DMS79 (cell line): Measurements from ENCODE around the gene CNTNAP2.

Experiments used
- DNase-seq: peaks from one replicate; lab custom pipeline; 2025; lab: John Stamatoyannopoulos, UW

The CNTNAP2 gene

GRCh38 chr7:146565872-146566271 lies 449.3 kb downstream of the CNTNAP2 start:
- DNase-seq = no peak

- DNase-seq = no peak
These were observed 459.3 kb downstream of the CNTNAP2 start for GRCh38 chr7:146575903-146576302.

DNA sequence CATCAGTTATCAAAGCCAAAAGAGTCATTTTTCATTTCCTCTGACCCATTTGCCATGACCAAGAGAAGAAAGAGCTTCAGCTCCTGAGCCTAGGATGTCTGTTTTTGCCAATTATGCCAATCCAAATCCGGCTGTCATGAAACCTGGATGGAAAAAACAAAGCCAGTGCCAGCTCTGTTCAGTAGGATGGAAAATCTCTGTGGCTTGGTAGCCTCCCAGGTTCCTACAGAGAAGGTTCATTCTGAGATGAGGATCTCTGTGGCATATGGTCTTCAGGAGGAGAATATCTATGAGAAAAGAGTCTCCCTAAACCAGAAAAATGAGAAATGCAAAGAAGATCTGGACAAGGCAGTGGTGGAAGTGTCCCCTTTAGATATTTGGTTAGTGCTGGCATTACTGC lies 475.4 kb downstream of the CNTNAP2 start:
- no peak for DNase-seq

GRCh38 chr7:146606628-146607027 lies 490.0 kb downstream of the CNTNAP2 start:
- no peak for DNase-seq

DNA sequence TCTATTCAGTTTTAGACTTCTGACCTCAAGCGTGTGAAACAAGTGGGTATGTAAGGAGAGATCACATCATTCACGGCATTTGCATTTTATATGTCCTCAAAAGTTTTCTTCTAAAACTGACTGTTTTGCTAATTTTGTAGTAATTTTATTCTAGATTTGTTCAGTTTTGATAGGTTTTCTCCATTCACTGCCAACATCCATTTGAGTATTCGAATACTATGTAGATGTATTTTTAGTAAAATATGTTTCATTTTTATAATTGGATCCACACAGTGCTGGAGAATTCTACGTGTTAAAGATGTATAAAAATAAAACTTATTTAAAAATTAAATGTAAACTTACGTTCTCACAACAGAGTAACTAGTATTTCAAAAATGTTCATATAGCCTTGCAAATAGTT lies 503.0 kb downstream of the CNTNAP2 start:
- DNase-seq = no peak

DNA sequence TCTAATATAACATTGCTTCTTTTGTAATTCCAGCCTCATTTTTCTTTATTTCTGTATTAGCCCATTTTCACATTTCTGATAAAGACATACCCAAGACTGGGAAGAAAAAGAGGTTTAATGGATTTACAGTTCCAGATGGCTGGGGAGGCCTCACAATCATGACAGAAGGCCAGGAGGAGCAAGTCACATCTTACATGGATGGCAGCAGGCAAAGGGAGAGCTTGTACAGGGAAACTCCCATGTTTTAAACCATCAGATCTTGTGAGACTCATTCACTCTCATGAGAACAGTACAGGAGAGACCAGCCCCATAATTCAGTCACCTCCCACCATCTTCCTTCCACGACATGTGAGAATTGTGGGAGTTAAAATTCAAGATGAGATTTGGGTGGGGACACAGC lies 510.3 kb downstream of the CNTNAP2 start:
- DNase-seq = no peak

- peak; percentile 62 for DNase-seq
These were observed 518.8 kb downstream of the CNTNAP2 start for GRCh38 chr7:146635205-146636032.

- no peak for DNase-seq
These were observed 519.4 kb downstream of the CNTNAP2 start for GRCh38 chr7:146636033-146636356.

DNA sequence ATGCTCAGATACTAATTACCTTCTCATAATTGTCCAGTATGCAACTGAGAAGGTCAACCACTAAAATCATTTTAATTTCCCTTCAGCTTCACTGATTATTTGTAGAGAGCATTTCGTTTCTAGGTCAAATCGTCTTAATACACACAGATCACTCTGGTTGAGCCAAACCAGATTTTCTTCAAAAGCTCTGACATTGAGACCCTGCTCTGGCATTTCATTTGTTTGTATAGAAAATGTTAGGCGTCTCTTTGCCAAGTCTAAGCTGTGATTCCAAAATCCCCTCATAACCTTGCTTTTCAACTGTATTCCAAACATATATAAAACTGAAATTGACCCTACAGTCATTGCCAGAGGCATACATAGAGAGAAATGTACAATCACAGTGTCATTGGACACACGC lies 520.0 kb downstream of the CNTNAP2 start:
- DNase-seq = no peak

GRCh38 chr7:146639291-146639690 lies 522.7 kb downstream of the CNTNAP2 start:
- no peak for DNase-seq

GRCh38 chr7:146641491-146641890 lies 524.9 kb downstream of the CNTNAP2 start:
- no peak for DNase-seq

- no peak for DNase-seq
These were observed 528.9 kb downstream of the CNTNAP2 start for GRCh38 chr7:146645383-146645976.

GRCh38 chr7:146647445-146647844 lies 530.8 kb downstream of the CNTNAP2 start:
- DNase-seq = no peak

- DNase-seq = no peak
These were observed 535.6 kb downstream of the CNTNAP2 start for GRCh38 chr7:146652176-146652575.

GRCh38 chr7:146654048-146654447 lies 537.4 kb downstream of the CNTNAP2 start:
- DNase-seq = no peak

GRCh38 chr7:146655928-146656797 lies 539.6 kb downstream of the CNTNAP2 start:
- DNase-seq = peak; percentile 87

- DNase-seq = no peak
These were observed 540.4 kb downstream of the CNTNAP2 start for GRCh38 chr7:146656988-146657387.

DNA sequence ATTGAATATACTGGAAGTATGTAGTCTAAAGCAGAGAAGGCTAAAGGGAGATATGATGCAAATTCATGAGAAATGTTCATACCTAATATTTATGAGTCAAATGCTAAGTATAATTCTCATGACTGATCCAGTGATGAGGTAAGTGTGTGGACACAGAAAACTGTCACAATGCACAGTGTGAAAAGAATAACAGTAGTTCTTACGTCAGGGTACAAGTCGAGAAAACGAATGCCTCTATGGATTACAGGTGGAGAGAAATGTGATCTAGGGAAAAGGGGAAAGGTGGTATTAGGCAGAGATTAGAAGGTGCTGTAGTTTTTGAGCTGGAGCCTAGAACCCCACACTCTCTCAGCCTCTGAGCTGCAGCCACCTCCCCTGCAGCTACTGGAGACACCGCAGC lies 542.0 kb downstream of the CNTNAP2 start:
- no peak for DNase-seq

GRCh38 chr7:146659732-146660131 lies 543.1 kb downstream of the CNTNAP2 start:
- DNase-seq = no peak

DNA sequence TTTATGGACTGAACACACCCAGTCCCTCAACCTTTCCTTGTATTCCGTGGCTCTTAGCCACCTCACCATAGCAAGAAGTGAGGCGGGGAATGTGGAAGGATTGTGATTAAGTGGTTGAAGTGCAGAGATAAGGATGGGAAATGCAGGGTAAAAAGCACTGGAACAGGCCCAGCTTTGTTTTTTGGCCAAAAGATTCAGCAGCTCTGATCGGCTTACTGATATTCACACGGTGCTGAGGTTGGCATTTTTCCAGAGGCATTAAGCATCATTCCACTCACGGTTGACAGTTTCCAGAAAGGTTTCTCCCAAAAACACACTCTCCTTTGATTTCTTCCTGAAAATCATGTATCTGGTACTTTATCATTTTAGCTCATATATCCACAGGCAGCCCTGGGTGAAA lies 544.2 kb downstream of the CNTNAP2 start:
- DNase-seq = peak; percentile 64

- DNase-seq = no peak
These were observed 544.8 kb downstream of the CNTNAP2 start for GRCh38 chr7:146661435-146661834.

- DNase-seq = no peak
These were observed 545.3 kb downstream of the CNTNAP2 start for GRCh38 chr7:146661929-146662328.

- no peak for DNase-seq
These were observed 548.4 kb downstream of the CNTNAP2 start for GRCh38 chr7:146665023-146665422.
